PC-9 (cell line): ENCODE measurements around the gene LEFTY2. TPM values are rescaled to one million over a fixed set of nuclear protein-coding genes. Genes with fewer than 3 reads are reported as not detected.

Experiments
- BruUV-seq: library from RNA; stranded (reverse); fragments of 400-500 nt; replicated peaks from 2 replicates; lab custom pipeline; 2021; lab: Mats Ljungman, UMichigan
- CTCF ChIA-PET: fragments of 300-600 bp; sonication (Branson Sonifier 250); formaldehyde crosslinking; loops from one replicate; lab custom pipeline; 2022; ENCODE audit warnings: antibody characterized with exemption; lab: Charles Lee
- POLR2A ChIA-PET: fragments of 300-600 bp; sonication (Branson Sonifier 250); formaldehyde crosslinking; loops from one replicate; lab custom pipeline; 2022; ENCODE audit warnings: antibody characterized with exemption; ENCODE audit not compliant: unreplicated experiment; lab: Charles Lee
- DNase-seq, 2 experiments: peaks; one replicate each; pipeline versions ENCODE4 v3.0.0 to v3.0.0-alpha.2; 2015 to 2022; ENCODE audit warnings: mixed read lengths in 1 of 2
- H2AFZ ChIP-seq: fragments of 200-600 bp; sonication (generic); 2 replicates; pipeline ENCODE4 v1.8.1; 2017; ENCODE audit warnings: antibody characterized with exemption
- H3F3A ChIP-seq: fragments of 200-600 bp; sonication (generic); 2 replicates; pipeline ENCODE4 v1.8.1; 2017; ENCODE audit warnings: antibody characterized with exemption, mild to moderate bottlenecking, low read depth; ENCODE audit not compliant: insufficient read depth
- H3K27ac ChIP-seq: fragments of 200-600 bp; sonication (generic); 2 replicates; pipeline ENCODE4 v1.6.1; 2016; ENCODE audit warnings: mixed run types
- H3K27me3 ChIP-seq: fragments of 200-600 bp; sonication (generic); 2 replicates; pipeline ENCODE4 v1.6.1; 2016; ENCODE audit warnings: low read depth, mixed run types; ENCODE audit not compliant: insufficient read depth
- H3K36me3 ChIP-seq: fragments of 200-600 bp; sonication (generic); 2 replicates; pipeline ENCODE4 v1.6.1; 2016; ENCODE audit warnings: low read depth, mixed run types
- H3K4me1 ChIP-seq: fragments of 200-600 bp; sonication (generic); replicated peaks from 2 replicates; pipeline ENCODE4 v1.6.1; 2016; ENCODE audit warnings: mixed run types; ENCODE audit not compliant: insufficient read depth
- H3K4me2 ChIP-seq: fragments of 200-600 bp; sonication (generic); 2 replicates; pipeline ENCODE4 v1.6.1; 2017; ENCODE audit warnings: mixed run types
- H3K4me3 ChIP-seq: fragments of 200-600 bp; sonication (generic); 2 replicates; pipeline ENCODE4 v1.6.1; 2016; ENCODE audit warnings: mixed run types
- H3K79me2 ChIP-seq: fragments of 200-600 bp; sonication (generic); 2 replicates; pipeline ENCODE4 v1.6.1; 2017; ENCODE audit warnings: low read depth, mixed run types
- H3K9me2 ChIP-seq: fragments of 200-600 bp; sonication (generic); 2 replicates; pipeline ENCODE4 v1.8.1; 2017; ENCODE audit warnings: mild to moderate bottlenecking; ENCODE audit not compliant: insufficient read depth
- H3K9me3 ChIP-seq: fragments of 200-600 bp; sonication (generic); 2 replicates; pipeline ENCODE4 v1.8.1; 2016; ENCODE audit warnings: low read depth; ENCODE audit not compliant: insufficient read depth
- H4K20me1 ChIP-seq: fragments of 200-600 bp; sonication (generic); 2 replicates; pipeline ENCODE4 v1.8.1; 2017; ENCODE audit not compliant: insufficient read depth
- CTCF ChIP-seq: fragments of 200-600 bp; sonication (generic); conservative IDR thresholded peaks from 2 replicates; pipeline ENCODE4 v1.6.1; 2017; ENCODE audit warnings: mixed run types, antibody characterized with exemption, mild to moderate bottlenecking, moderate library complexity
- EZH2 ChIP-seq: fragments of 200-600 bp; sonication (generic); IDR thresholded peaks from 2 replicates; pipeline ENCODE4 v1.8.0; 2017; ENCODE audit warnings: antibody characterized with exemption, low read depth
- intact Hi-C: fragments of 100-400 bp; cut with micrococcal nuclease; formaldehyde crosslinking; loops from one replicate; pipeline ENCODE4 v1.10.0; 2022; ENCODE audit not compliant: unreplicated experiment
- total RNA-seq: library from RNA; stranded (reverse); gene quantifications from 2 replicates; pipeline ENCODE4 v1.2.3, GENCODE V29; 2021

The LEFTY2 gene
- total RNA-seq, 1 experiment from 2014 or later = not detected

GRCh38 chr1:225899044-225899925 lies 41.7 kb downstream of the LEFTY2 start:
- POLR2A ChIA-PET = no interaction called here

GRCh38 chr1:225897595-225898514 lies 43.2 kb downstream of the LEFTY2 start:
- peak overlapping the region; percentile 11; the same call in 1 of the 2 replicates for H2AFZ ChIP-seq
- TF ChIP-seq EZH2 (no peak), CTCF (no peak)
- H3K79me2 ChIP-seq = no peaks in the 10 kb centered on the region
- no peaks in the 10 kb centered on the region for H3K27me3 ChIP-seq
- H3F3A ChIP-seq = peaks cover 18% of the 10 kb centered on the region; the same call in 1 of the 2 replicates
- H3K27ac ChIP-seq = peak overlapping the region; percentile 13
- H3K4me2 ChIP-seq = peak overlapping the region; percentile 48
- no peaks in the 10 kb centered on the region for H3K9me3 ChIP-seq
- H3K9me2 ChIP-seq = no peaks in the 10 kb centered on the region
- H3K4me1 ChIP-seq = peaks cover 19% of the 10 kb centered on the region
- no TSS peak for BruUV-seq
- ChIA-PET POLR2A (interaction anchor here (0.5 to 0.9 kb wide), 3 partner anchors 15 to 190 kb away, joined by 4 to 7 read pairs (median 6); no protein-coding TSS in a partner anchor), CTCF (no interaction called here)
- H4K20me1 ChIP-seq = no peaks in the 10 kb centered on the region
- intact Hi-C loops = no loop called here
- peak in 1 of 2 experiments; percentile 39 for DNase-seq
- no peaks in the 10 kb centered on the region for H3K36me3 ChIP-seq
- H3K4me3 ChIP-seq = no peak overlapping the region

More at GRCh38 chr1:225899044-225899925, 41.7 kb downstream of the LEFTY2 start:
- no peak overlapping the region for H3K27ac ChIP-seq
- peaks cover 19% of the 10 kb centered on the region for H3K4me1 ChIP-seq
- H3K4me2 ChIP-seq = no peak overlapping the region
- CTCF ChIA-PET = interaction anchor here (0.6 kb wide), 1 partner anchor 16 kb away, joined by 6 read pairs; no protein-coding TSS in a partner anchor
- no peaks in the 10 kb centered on the region for H3K27me3 ChIP-seq
- H3F3A ChIP-seq = peaks cover 14% of the 10 kb centered on the region; the same call in 1 of the 2 replicates
- no peaks in the 10 kb centered on the region for H4K20me1 ChIP-seq
- no peak overlapping the region for H3K4me3 ChIP-seq
- intact Hi-C loops = no loop called here
- H3K9me2 ChIP-seq = no peaks in the 10 kb centered on the region
- H3K79me2 ChIP-seq = no peaks in the 10 kb centered on the region
- no peaks in the 10 kb centered on the region for H3K9me3 ChIP-seq
- no peaks in the 10 kb centered on the region for H3K36me3 ChIP-seq
- no TSS peak for BruUV-seq
- TF ChIP-seq CTCF (no peak), EZH2 (no peak)
- no peak overlapping the region for H2AFZ ChIP-seq
- DNase-seq = no peak
